GM10266 (cell line): ENCODE results near the gene ZNF273.
"Not testable (repeated sequence)": the region's sequence is repeated elsewhere in the genome, so short reads cannot be mapped to it uniquely, and the experiment has no call there.

Experiments
- DNase-seq: peaks from one replicate; pipeline ENCODE4 v3.0.0; 2012; ENCODE audit errors: extremely low spot score
- TF ChIP-seq, protein P1 (sequence below): IDR thresholded peaks from 2 replicates; pipeline ENCODE4 v1.5.1; 2012; ENCODE audit warnings: mild to moderate bottlenecking, low read depth; ENCODE audit not compliant: control insufficient read depth, insufficient read depth; ENCODE audit errors: missing control alignments

The ZNF273 gene

DNA sequence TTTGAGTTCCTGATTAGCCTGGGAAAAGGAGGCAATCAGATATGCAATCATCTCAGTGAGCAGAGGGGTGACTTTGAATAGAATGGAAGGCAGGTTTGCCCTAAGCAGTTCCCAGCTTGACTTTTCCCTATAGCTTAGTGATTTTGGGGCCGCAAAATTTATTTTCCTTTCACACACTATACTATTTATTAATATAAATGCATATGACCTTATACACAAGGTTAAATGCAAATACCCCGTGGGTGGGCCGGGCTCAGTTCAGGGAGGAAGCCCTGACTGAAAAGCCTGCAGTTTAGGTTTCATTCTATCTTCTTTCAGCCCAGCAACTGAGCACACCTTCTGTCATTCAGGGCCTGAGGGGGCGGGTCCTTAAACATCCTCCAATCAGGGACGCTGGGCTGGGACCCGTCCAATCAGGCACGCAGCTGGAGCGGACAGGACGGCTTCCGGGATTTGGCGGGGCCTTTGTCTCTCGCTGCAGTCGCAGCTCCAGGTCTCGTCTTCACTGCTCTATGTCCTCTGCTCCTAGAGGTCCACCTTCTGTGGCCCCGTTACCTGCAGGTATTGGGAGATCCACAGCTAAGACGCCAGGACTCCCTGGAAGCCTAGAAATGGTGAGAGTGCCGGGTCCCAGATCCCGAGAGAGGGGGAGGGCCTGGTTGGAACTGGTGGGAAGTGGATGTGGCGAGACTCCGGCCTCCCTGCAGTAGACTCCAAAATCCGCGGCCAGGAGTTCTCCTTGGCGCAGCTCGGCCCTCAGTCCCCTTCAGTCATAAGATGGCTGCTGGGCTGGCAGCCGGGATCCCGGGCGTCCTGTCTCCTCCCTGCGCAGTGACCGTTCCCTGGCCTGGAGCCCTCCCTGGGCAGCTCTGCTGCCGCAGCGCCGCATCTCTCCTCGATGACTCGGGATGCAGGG, at the start of gene ZNF273:
Gene ZNF273, plus strand, starts transcription at position 468 of the 916 bp plus-strand sequence. Its CDS starts 45 bp downstream, at position 513.
- peak; percentile 84 for DNase-seq
- TF ChIP-seq, protein P1, sequence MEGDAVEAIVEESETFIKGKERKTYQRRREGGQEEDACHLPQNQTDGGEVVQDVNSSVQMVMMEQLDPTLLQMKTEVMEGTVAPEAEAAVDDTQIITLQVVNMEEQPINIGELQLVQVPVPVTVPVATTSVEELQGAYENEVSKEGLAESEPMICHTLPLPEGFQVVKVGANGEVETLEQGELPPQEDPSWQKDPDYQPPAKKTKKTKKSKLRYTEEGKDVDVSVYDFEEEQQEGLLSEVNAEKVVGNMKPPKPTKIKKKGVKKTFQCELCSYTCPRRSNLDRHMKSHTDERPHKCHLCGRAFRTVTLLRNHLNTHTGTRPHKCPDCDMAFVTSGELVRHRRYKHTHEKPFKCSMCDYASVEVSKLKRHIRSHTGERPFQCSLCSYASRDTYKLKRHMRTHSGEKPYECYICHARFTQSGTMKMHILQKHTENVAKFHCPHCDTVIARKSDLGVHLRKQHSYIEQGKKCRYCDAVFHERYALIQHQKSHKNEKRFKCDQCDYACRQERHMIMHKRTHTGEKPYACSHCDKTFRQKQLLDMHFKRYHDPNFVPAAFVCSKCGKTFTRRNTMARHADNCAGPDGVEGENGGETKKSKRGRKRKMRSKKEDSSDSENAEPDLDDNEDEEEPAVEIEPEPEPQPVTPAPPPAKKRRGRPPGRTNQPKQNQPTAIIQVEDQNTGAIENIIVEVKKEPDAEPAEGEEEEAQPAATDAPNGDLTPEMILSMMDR: no peak

DNA sequence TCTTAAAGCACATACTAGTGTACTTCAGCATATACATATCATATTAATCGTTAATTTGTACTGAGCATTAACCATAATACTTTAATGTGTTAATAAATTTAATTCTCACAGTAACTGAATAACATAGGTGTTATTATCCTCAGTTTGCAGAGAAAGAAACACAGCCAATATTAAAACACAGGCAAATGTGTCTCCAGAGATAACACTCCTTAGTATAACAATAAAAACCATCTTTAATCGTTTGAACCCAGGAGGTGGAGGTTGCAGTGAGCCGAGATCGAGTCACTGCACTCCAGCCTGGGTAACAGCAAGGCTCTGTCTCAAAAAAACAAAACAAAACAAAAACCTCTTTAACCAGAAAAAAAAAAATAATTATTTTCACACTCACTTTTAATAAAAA, 49.4 kb upstream of the ZNF273 start:
- DNase-seq: no peak
- TF ChIP-seq, protein P1: no peak

DNA sequence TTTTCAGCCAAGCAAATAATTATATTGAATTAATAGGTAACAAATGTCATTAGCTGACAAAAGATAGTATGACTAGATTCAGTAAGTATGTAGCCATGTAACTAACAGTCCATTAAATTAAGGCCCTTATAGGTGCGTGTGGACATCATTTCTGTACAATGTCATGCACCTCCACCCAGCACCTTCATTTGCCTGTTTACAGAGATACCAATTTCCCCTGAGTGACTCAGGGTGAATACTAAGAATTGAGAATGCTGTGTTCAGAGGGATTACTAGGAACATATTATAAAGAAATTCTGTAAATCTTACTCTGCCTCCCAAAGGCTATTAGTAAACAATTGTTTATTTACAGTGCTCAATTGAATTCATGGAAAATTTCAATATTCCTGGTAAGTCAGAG, 48.1 kb upstream of the ZNF273 start:
- TF ChIP-seq, protein P1: no peak
- DNase-seq: no peak

DNA sequence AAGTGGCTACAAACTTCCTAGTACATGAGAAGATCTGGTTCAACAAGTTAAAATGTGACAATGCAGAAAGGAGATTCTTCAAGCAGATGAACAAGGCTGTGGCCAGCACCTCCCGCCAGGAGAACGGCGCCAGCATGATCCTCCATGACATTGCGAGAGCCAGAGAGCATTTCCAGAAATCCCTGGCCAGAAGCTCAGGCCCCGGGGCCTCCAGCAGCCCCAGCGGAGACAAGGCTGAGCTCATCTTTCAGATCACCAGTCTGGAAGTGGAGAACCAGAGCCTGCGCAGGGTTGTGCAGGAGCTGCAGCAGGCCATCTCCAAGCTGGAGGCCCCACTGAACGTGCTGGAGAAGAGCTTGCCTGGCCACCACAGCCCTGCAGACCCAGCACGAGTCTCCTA, 40.1 kb upstream of the ZNF273 start:
- TF ChIP-seq, protein P1: no peak
- DNase-seq: no peak

DNA sequence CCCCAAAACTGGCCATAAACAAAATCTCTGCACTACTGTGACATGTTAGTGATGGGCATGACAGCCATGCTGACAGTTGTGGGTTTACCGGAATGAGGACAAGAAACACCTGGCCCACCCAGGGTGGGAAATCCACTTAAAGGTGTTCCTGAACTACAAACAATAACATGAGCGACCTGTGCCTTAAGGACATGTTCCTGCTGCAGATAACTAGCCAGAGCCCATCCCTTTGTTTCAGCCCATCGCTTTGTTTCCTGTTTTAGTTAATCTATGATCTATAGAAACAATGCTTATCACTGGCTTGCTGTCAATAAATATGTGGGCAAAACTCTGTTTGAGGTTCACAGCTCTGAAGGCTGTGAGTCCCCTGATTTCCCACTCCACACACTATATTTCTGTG, 39.5 kb upstream of the ZNF273 start:
- DNase-seq: not testable (repeated sequence)

DNA sequence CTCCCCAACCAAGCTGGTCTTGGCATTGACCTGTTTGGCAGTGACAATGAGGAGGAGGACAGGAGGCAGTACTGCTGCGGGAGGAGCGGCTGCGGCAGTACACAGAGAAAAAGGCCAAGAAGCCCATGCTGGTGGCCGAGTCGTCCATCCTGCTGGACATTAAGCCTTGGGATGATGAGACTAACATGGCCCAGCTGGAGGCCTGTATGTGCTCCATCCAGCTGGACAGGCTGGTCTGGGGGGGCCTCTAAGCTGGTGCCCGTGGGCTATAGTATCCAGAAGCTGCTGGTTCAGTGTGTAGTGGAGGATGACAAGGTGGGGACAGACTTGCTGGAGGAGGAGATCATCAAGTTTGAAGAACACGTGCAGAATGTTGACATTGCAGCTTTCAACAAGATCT, 39.1 kb upstream of the ZNF273 start:
- TF ChIP-seq, protein P1: no peak
- DNase-seq: no peak

DNA sequence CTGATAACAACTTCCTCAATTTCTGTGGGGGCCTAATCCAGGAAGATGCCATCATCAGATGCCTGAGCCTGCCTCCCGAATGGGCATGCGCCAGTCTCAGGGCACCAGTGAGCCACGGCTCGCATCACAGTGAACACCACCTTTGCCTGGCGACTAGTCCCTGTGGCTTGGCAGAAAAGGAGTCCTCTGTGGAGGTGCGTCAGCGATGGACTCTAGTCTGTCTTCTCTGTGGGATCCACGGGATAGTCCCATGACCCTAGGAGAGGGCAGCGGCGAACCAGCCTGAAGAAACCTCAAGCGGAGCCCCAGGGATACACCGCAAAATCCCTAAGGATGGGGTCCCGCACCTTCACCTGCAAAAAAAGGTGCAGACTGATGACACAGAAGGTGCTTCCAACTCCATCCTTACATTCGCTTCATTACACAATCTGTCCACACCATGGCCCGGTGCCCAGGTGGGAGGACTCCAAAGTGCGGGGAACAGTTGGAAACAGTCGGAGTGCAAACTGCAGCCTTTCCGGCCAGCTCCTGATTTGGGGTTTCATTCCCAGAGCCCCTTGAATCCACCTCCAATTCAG, 35.1 kb upstream of the ZNF273 start:
- TF ChIP-seq, protein P1: no peak
- DNase-seq: no peak
